GM23338 (cell line): ENCODE results near the gene RAB15.

Source experiments
- CTCF ChIP-seq, 2 experiments: fragments of 200-600 bp in 1 of 2; sonication (generic) in 1 of 2; conservative IDR thresholded peaks; 2 replicates each; pipeline versions ENCODE4 v1.5.1 to v1.6.1; 2016 to 2017; ENCODE audit warnings: antibody characterized with exemption in 2 of 2, low read depth in 2 of 2, mild to moderate bottlenecking in 2 of 2, moderate library complexity in 1 of 2
- EZH2 ChIP-seq: fragments of 200-600 bp; sonication (generic); IDR thresholded peaks from one replicate; pipeline ENCODE4 v1.8.0; 2017; ENCODE audit warnings: antibody characterized with exemption, mild to moderate bottlenecking, low read depth; ENCODE audit not compliant: unreplicated experiment
- JUNB ChIP-seq: IDR thresholded peaks from one replicate; pipeline ENCODE4 v1.6.1; 2016; ENCODE audit warnings: antibody characterized with exemption; ENCODE audit not compliant: unreplicated experiment
- ZNF331 ChIP-seq: fragments of 250-450 bp; sonication (Bioruptor Pico); IDR thresholded peaks from 2 replicates; pipeline ENCODE4 v1.5.0; 2020; ENCODE audit warnings: low read depth, mild to moderate bottlenecking, moderate library complexity
- TF ChIP-seq, protein P1 (sequence below): IDR thresholded peaks from one replicate; pipeline ENCODE4 v1.6.1; 2018; ENCODE audit warnings: antibody characterized with exemption; ENCODE audit not compliant: unreplicated experiment

- TF ChIP-seq CTCF (conservative IDR thresholded peaks at IDR 0.05; ENCODE audit: low read depth in 2 of 2) (no peak), ZNF331 (CRISPR knock-in tag) (no peak), EZH2 (no peak), JUNB (no peak)
- TF ChIP-seq, protein P1, sequence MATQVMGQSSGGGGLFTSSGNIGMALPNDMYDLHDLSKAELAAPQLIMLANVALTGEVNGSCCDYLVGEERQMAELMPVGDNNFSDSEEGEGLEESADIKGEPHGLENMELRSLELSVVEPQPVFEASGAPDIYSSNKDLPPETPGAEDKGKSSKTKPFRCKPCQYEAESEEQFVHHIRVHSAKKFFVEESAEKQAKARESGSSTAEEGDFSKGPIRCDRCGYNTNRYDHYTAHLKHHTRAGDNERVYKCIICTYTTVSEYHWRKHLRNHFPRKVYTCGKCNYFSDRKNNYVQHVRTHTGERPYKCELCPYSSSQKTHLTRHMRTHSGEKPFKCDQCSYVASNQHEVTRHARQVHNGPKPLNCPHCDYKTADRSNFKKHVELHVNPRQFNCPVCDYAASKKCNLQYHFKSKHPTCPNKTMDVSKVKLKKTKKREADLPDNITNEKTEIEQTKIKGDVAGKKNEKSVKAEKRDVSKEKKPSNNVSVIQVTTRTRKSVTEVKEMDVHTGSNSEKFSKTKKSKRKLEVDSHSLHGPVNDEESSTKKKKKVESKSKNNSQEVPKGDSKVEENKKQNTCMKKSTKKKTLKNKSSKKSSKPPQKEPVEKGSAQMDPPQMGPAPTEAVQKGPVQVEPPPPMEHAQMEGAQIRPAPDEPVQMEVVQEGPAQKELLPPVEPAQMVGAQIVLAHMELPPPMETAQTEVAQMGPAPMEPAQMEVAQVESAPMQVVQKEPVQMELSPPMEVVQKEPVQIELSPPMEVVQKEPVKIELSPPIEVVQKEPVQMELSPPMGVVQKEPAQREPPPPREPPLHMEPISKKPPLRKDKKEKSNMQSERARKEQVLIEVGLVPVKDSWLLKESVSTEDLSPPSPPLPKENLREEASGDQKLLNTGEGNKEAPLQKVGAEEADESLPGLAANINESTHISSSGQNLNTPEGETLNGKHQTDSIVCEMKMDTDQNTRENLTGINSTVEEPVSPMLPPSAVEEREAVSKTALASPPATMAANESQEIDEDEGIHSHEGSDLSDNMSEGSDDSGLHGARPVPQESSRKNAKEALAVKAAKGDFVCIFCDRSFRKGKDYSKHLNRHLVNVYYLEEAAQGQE, result no peak
Observed at GRCh38 chr14:64918216-64918615, 53.9 kb downstream of the RAB15 start.
